ENCODE data around the gene KIF2A. TPM values are rescaled to one million over a fixed set of nuclear protein-coding genes. Genes with fewer than 3 reads are reported as not detected.

KIF2A gene
- total RNA-seq, 2 donors from 2014 or later = 190 to 201 TPM

GRCh38 chr5:62386824-62387223 lies 80.8 kb downstream of the KIF2A start:
- Mint-ChIP-seq H3K27me3 (no peaks in the 10 kb centered on the region), H3K9me3 (no peaks in the 10 kb centered on the region), H3K36me3 (peaks cover 5% of the 10 kb centered on the region), H3K4me3 (no peak overlapping the region), H3K27ac (peak overlapping the region; percentile 21 to 35), H3K4me1 (ENCODE audit: low read depth in 2 of 2) (peaks cover 0 to 3% of the 10 kb centered on the region in 2 donors)
- DNase-seq (ENCODE audit: low spot score) = no peak
- no peak for ATAC-seq

GRCh38 chr5:62395210-62395950 lies 89.4 kb downstream of the KIF2A start:
- Mint-ChIP-seq H3K27me3 (no peaks in the 10 kb centered on the region), H3K36me3 (peaks cover 18% of the 10 kb centered on the region), H3K9me3 (no peaks in the 10 kb centered on the region), H3K4me3 (no peak overlapping the region), H3K27ac (peak overlapping the region; percentile 43 to 49), H3K4me1 (ENCODE audit: low read depth in 2 of 2) (peaks cover 0 to 5% of the 10 kb centered on the region in 2 donors)
- no peak for DNase-seq (ENCODE audit: low spot score)
- no peak for ATAC-seq

- peaks cover 21 to 24% of the 10 kb centered on the region in 2 donors for H3K4me1 Mint-ChIP-seq (ENCODE audit: low read depth in 2 of 2)
- H3K27ac Mint-ChIP-seq = peak within 1 kb of the TSS; percentile 94 to 97
- peak; percentile 99 for ATAC-seq
Observed at GRCh38 chr5:62403411-62404250, 97.6 kb downstream of the KIF2A start, which contains the start of gene DIMT1. Gene DIMT1, minus strand, starts transcription at chr5:62403905. Its CDS starts 133 bp downstream, at chr5:62403772.

GRCh38 chr5:62412549-62413329 lies 106.7 kb downstream of the KIF2A start, which contains the start of gene IPO11:
Gene IPO11, plus strand, starts transcription at chr5:62412763. Its CDS starts 24,517 bp downstream, at chr5:62437280.
- Mint-ChIP-seq H3K9me3 (no peaks in the 10 kb centered on the region), H3K4me1 (ENCODE audit: low read depth in 2 of 2) (peaks cover 12 to 18% of the 10 kb centered on the region in 2 donors), H3K4me3 (peak within 1 kb of the TSS; percentile 91), H3K27ac (peak within 1 kb of the TSS; percentile 90 to 92), H3K27me3 (no peaks in the 10 kb centered on the region), H3K36me3 (no peaks in the 10 kb centered on the region)
- ATAC-seq (peak; percentile 97), DNase-seq (ENCODE audit: low spot score) (peak; percentile 99)

More at GRCh38 chr5:62403411-62404250, 97.6 kb downstream of the KIF2A start, which contains the start of gene DIMT1:
- H3K9me3 Mint-ChIP-seq = no peaks in the 10 kb centered on the region
- no peaks in the 10 kb centered on the region for H3K27me3 Mint-ChIP-seq
- H3K4me3 Mint-ChIP-seq = peak within 1 kb of the TSS; percentile 99
- peak; percentile 97 for DNase-seq (ENCODE audit: low spot score)
- peaks cover 7% of the 10 kb centered on the region for H3K36me3 Mint-ChIP-seq

- Mint-ChIP-seq H3K36me3 (no peaks in the 10 kb centered on the region), H3K9me3 (no peaks in the 10 kb centered on the region), H3K4me1 (ENCODE audit: low read depth in 2 of 2) (peaks cover 12 to 18% of the 10 kb centered on the region in 2 donors), H3K27ac (peak overlapping the region; percentile 90 to 92), H3K27me3 (no peaks in the 10 kb centered on the region), H3K4me3 (peak overlapping the region; percentile 91)
- no peak for ATAC-seq
- no peak for DNase-seq (ENCODE audit: low spot score)
Observed at GRCh38 chr5:62413711-62414110, 107.7 kb downstream of the KIF2A start.

- DNase-seq (ENCODE audit: low spot score) (no peak), ATAC-seq (no peak)
- H3K4me1 Mint-ChIP-seq (ENCODE audit: low read depth in 2 of 2) = peaks cover 2 to 13% of the 10 kb centered on the region in 2 donors
Observed at GRCh38 chr5:62418462-62419076, 112.6 kb downstream of the KIF2A start.

GRCh38 chr5:62419609-62420008 lies 113.6 kb downstream of the KIF2A start:
- H3K36me3 Mint-ChIP-seq = no peaks in the 10 kb centered on the region
- no peaks in the 10 kb centered on the region for H3K27me3 Mint-ChIP-seq
- no peak for DNase-seq (ENCODE audit: low spot score)
- H3K4me1 Mint-ChIP-seq (ENCODE audit: low read depth in 2 of 2) = peaks cover 2 to 9% of the 10 kb centered on the region in 2 donors
- no peak overlapping the region for H3K27ac Mint-ChIP-seq
- no peak overlapping the region for H3K4me3 Mint-ChIP-seq
- no peaks in the 10 kb centered on the region for H3K9me3 Mint-ChIP-seq
- no peak for ATAC-seq

More at GRCh38 chr5:62418462-62419076, 112.6 kb downstream of the KIF2A start:
- Mint-ChIP-seq H3K27me3 (no peaks in the 10 kb centered on the region), H3K27ac (no peak overlapping the region), H3K36me3 (no peaks in the 10 kb centered on the region), H3K4me3 (no peak overlapping the region), H3K9me3 (no peaks in the 10 kb centered on the region)

- no peak overlapping the region for H3K27ac Mint-ChIP-seq
- H3K4me3 Mint-ChIP-seq = no peak overlapping the region
- no peaks in the 10 kb centered on the region for H3K27me3 Mint-ChIP-seq
- DNase-seq (ENCODE audit: low spot score) = no peak
- peaks cover 2 to 9% of the 10 kb centered on the region in 2 donors for H3K4me1 Mint-ChIP-seq (ENCODE audit: low read depth in 2 of 2)
- no peaks in the 10 kb centered on the region for H3K9me3 Mint-ChIP-seq
- no peak for ATAC-seq
- no peaks in the 10 kb centered on the region for H3K36me3 Mint-ChIP-seq
Observed at GRCh38 chr5:62421414-62421813, 115.4 kb downstream of the KIF2A start.

GRCh38 chr5:62424763-62425162 lies 118.8 kb downstream of the KIF2A start:
- ATAC-seq = no peak
- Mint-ChIP-seq H3K4me1 (ENCODE audit: low read depth in 2 of 2) (peaks cover 6 to 9% of the 10 kb centered on the region in 2 donors), H3K9me3 (no peaks in the 10 kb centered on the region), H3K27me3 (no peaks in the 10 kb centered on the region), H3K4me3 (no peak overlapping the region), H3K36me3 (no peaks in the 10 kb centered on the region), H3K27ac (peak overlapping the region in 1 of 2 donors; percentile 18)
- DNase-seq (ENCODE audit: low spot score) = no peak

GRCh38 chr5:62431735-62432620 lies 126.0 kb downstream of the KIF2A start:
- ATAC-seq (peak in 1 of 2 donors; percentile 31), DNase-seq (ENCODE audit: low spot score) (no peak)
- Mint-ChIP-seq H3K4me3 (no peak overlapping the region), H3K4me1 (ENCODE audit: low read depth in 2 of 2) (peaks cover 9 to 22% of the 10 kb centered on the region in 2 donors), H3K27ac (peak overlapping the region in 1 of 2 donors; percentile 11), H3K27me3 (no peaks in the 10 kb centered on the region), H3K9me3 (no peaks in the 10 kb centered on the region), H3K36me3 (no peaks in the 10 kb centered on the region)

- H3K4me1 Mint-ChIP-seq (ENCODE audit: low read depth in 2 of 2) = peaks cover 9 to 22% of the 10 kb centered on the region in 2 donors
- ATAC-seq = no peak
- no peak for DNase-seq (ENCODE audit: low spot score)
- H3K27ac Mint-ChIP-seq = peak overlapping the region; percentile 11
- no peaks in the 10 kb centered on the region for H3K36me3 Mint-ChIP-seq
- no peak overlapping the region for H3K4me3 Mint-ChIP-seq
- no peaks in the 10 kb centered on the region for H3K27me3 Mint-ChIP-seq
- no peaks in the 10 kb centered on the region for H3K9me3 Mint-ChIP-seq
Observed at GRCh38 chr5:62432621-62433064, 126.6 kb downstream of the KIF2A start.
